Duodenal mucosa (tissue), 2 donors: ENCODE data around the gene PDPN.

Experiments
- H3K27ac ChIP-seq: one replicate; pipeline ENCODE4 v1.7.0; 2013; ENCODE audit warnings: low read depth, low read length
- H3K27me3 ChIP-seq, 2 donors: one replicate each; pipeline ENCODE4 v1.7.0; 2013; ENCODE audit warnings: low read length in 2 of 2, control low read depth in 1 of 2; ENCODE audit not compliant: insufficient read depth in 2 of 2, control insufficient read depth in 1 of 2
- H3K36me3 ChIP-seq, 2 donors: one replicate each; pipeline ENCODE4 v1.7.0; 2013; ENCODE audit warnings: low read length in 2 of 2, control low read depth in 1 of 2; ENCODE audit not compliant: insufficient read depth in 2 of 2, control insufficient read depth in 1 of 2
- H3K4me1 ChIP-seq, 2 donors: one replicate each; pipeline ENCODE4 v1.7.0; 2013; ENCODE audit warnings: low read length in 2 of 2, control low read depth in 1 of 2; ENCODE audit not compliant: insufficient read depth in 2 of 2, control insufficient read depth in 1 of 2
- H3K4me3 ChIP-seq, 2 donors: one replicate each; pipeline ENCODE4 v1.7.0; 2013; ENCODE audit warnings: low read length in 2 of 2, low read depth in 1 of 2
- H3K9ac ChIP-seq, 2 donors: one replicate each; pipeline ENCODE4 v1.7.0; 2013; ENCODE audit warnings: low read length in 2 of 2, low read depth in 1 of 2
- H3K9me3 ChIP-seq, 2 donors: one replicate each; pipeline ENCODE4 v1.7.0; 2013; ENCODE audit warnings: low read length in 2 of 2, control low read depth in 1 of 2; ENCODE audit not compliant: control insufficient read depth in 1 of 2

The PDPN gene

DNA sequence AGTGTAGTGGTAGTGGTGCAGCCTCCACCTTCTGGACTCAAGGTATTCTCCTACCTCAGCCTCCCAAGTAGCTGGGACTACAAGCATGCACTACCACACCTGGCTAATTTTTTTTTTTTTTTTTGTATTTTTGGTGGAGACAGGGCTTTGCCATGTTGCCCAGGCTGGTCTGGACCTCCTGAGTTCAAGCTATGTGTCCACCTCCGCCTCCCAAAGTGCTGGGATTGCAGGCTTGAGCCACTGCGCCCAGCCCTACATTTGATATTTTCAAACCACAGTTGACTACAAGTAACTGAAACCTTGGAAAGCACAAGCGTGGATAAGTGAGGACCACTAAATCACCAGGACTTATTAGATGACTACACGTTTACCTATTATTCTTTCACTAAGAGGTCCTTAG, 10.0 kb upstream of the PDPN start:
- Histone ChIP-seq H3K36me3 (no peaks in the 10 kb centered on the region), H3K9me3 (no peaks in the 10 kb centered on the region), H3K27me3 (peaks cover 0 to 3% of the 10 kb centered on the region in 2 donors), H3K4me3 (no peak overlapping the region), H3K4me1 (no peaks in the 10 kb centered on the region), H3K9ac (no peak overlapping the region), H3K27ac (no peak overlapping the region)

DNA sequence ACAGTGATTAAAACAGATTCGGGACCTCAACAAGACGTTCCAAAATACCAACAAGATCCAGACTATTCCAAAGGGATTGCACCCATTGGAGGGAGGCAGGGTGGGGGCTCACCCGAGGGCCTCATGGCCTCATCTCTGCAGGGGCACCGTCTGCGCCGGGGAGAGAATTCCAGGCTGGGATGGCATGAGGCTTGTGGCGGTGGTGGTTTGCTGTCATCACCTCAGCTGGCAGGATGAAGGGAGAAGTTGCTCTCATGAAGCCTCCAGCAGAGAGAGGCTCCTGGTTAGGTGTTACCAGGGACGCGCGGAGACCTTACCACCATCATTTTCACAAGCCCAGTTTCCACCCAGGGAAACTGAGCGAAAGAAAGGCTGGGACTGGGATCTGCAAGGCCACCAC, 6.7 kb upstream of the PDPN start:
- no peaks in the 10 kb centered on the region for H3K36me3 ChIP-seq
- H3K27me3 ChIP-seq, result peaks cover 0 to 7% of the 10 kb centered on the region in 2 donors
- H3K9me3 ChIP-seq, result no peaks in the 10 kb centered on the region
- no peak overlapping the region for H3K4me3 ChIP-seq
- H3K4me1 ChIP-seq, result no peaks in the 10 kb centered on the region
- no peak overlapping the region for H3K9ac ChIP-seq
- H3K27ac ChIP-seq, result no peak overlapping the region

DNA sequence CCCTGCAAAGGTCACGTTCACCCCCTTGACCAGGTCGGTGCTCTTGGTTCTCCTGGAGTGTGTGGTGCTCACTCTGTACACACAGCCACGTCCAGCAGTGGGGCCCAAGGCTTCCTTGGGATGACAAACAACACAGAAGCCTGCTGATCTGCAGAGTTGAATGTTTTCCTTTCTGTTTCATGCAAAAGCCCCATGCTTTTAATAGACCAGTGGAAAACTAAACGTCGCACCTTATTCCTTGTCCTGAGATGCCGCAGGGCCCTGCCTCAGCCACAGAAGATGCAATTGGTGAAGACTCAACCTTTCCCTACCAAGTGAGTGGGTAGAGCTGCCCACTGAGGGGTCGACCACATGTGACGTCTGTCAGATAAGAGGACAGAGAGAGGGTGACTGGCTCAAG, 5.8 kb upstream of the PDPN start:
- Histone ChIP-seq H3K9me3 (no peaks in the 10 kb centered on the region), H3K4me1 (no peaks in the 10 kb centered on the region), H3K9ac (no peak overlapping the region), H3K36me3 (no peaks in the 10 kb centered on the region), H3K27me3 (peaks cover 4 to 11% of the 10 kb centered on the region in 2 donors), H3K27ac (no peak overlapping the region), H3K4me3 (no peak overlapping the region)

DNA sequence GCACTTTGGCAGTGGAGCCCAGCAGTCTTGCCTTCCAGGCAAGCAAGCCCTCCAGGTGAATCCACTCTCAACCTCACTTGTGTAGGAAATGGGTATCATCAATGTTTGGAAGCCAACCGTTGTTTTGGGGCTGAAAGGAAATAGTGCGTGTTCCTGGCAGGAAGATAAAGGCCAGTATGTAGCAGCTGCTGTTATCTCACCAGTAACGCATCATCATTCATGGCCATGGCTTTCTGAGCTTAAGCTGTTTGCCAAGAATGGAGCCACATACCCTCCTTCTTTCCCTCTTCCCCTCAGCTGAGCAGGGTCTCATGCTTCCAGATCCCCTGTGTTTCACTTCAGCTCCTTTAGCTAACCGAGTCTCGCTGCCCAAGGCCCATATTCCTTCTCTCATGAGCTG, 2.2 kb upstream of the PDPN start:
- Histone ChIP-seq H3K9me3 (no peaks in the 10 kb centered on the region), H3K27ac (no peak overlapping the region), H3K9ac (no peak overlapping the region), H3K27me3 (peaks cover 22 to 38% of the 10 kb centered on the region in 2 donors), H3K4me3 (no peak overlapping the region), H3K4me1 (no peaks in the 10 kb centered on the region), H3K36me3 (no peaks in the 10 kb centered on the region)

DNA sequence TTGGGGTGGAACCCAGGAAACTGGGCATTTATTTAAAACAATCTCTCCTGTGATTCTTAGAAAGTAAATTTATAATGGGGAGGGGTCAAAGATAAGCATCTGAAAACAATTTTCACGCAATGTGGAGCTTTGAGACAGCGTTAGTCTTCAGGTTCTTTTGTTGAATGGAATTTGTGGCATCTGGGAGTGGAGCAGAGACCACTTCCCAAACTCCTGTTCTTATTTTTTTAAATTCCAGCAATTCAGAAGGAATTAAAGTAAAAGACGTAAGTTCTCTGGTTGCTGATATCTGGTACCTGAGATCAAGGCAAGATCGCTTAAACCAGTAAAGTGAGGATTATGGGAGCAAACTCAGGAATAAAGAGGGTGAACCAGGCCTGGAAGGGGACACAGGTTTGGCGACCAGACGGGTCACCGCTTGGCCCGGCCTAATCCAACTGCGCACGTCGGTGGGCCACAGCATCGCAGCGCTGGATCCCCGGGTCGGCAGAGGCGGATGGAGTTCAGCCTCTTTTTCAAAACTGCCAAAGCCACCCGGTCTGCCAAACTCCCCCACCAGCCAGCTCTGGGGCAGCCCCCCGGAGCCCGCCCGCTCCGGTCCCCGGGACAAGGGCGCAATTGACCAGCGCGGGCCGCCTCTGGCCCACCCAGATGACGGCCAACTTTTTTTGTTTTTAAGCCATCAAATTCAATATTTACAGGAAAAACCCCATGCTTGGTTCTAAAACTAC, 754 bp upstream of the PDPN start:
- H3K27me3 ChIP-seq, result peaks cover 22 to 36% of the 10 kb centered on the region in 2 donors
- no peak overlapping the region for H3K9ac ChIP-seq
- no peak overlapping the region for H3K27ac ChIP-seq
- no peaks in the 10 kb centered on the region for H3K4me1 ChIP-seq
- no peak overlapping the region for H3K4me3 ChIP-seq
- H3K9me3 ChIP-seq, result no peaks in the 10 kb centered on the region
- H3K36me3 ChIP-seq, result no peaks in the 10 kb centered on the region

DNA sequence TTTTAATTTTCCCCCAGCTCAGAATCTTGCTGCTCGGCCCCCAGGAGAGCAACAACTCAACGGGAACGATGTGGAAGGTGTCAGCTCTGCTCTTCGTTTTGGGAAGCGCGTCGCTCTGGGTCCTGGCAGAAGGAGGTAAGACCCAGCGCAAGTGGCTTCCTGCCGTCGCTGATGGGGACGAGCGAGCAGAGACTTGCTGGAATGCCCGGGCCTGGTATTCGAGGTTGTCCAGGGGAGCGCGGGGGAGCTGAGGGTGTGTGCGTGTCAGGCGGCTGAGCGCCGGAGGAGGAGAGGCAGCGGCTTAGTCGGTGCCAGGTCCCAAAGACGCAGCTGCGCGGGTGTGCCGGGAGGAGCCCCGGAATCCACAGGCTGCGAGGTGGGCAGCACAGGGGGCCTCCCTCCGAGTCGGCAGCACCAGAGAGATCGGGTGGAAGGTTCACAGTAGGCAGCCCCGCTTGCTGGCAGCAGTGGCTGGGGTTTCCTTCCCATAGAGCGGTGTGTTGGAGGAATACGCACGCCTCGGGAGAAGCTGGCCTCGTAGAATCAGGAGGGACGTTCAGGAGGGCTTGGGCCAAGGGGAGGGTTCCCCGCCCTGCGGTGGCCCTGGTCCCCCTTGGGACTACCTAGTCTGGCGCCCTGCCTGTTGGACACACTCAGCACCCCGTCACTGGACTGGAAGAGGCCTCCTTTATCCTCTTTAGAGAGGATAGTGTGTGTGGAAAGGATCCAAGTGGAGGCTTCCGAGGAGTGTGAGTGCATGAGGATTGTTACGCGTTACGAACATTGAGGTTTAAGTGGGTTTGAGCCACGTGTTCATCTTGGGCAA, 547 bp downstream of the PDPN start:
- H3K4me1 ChIP-seq, result no peaks in the 10 kb centered on the region
- H3K4me3 ChIP-seq, result peak overlapping the region; percentile 31 to 48
- H3K27me3 ChIP-seq, result peaks cover 22 to 34% of the 10 kb centered on the region in 2 donors

DNA sequence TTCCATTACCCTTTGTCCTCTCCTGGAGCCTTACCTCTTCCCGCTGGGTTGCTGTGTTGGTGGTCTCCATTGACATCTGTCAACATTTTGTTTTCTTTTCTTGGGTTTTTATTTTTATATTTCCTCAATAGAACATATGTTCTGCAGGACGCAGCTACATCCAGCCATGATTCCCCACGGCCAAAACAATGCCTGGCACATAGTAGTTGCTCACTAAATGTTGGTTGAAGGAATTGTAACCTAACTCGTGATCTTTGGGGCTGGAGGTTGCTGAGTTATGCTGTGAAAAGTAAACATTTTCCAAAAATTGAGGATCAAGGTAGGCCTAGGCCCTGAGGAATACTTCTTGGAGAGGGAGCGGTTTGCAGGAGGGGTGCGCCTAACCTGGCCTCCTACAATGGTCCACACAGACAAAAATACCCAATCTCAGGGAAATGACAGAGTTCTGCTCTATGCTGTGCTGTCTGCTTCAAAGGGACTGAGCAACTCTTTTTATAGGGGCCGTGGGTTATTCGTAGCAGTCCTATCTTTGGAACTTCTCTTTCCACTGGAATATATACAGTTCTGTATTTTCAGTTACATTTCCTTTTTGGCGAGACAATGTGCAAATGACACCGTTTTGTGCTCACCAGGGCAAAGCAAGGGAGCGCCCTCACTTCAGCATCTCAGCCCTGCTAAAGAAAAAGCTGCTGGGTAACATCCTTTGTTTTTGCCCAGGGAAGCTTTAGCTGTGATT, 1.4 kb downstream of the PDPN start:
- H3K9me3 ChIP-seq, result no peaks in the 10 kb centered on the region
- H3K4me1 ChIP-seq, result no peaks in the 10 kb centered on the region
- H3K27me3 ChIP-seq, result peaks cover 22 to 34% of the 10 kb centered on the region in 2 donors
- no peak overlapping the region for H3K27ac ChIP-seq
- H3K9ac ChIP-seq, result no peak overlapping the region
- H3K36me3 ChIP-seq, result no peaks in the 10 kb centered on the region
- peak overlapping the region in 1 of 2 donors; percentile 1 for H3K4me3 ChIP-seq

More for the DNA sequence above, 547 bp downstream of the PDPN start:
- Histone ChIP-seq H3K27ac (peak overlapping the region; percentile 30), H3K9me3 (no peaks in the 10 kb centered on the region), H3K36me3 (no peaks in the 10 kb centered on the region), H3K9ac (peak overlapping the region in 1 of 2 donors; percentile 39)

DNA sequence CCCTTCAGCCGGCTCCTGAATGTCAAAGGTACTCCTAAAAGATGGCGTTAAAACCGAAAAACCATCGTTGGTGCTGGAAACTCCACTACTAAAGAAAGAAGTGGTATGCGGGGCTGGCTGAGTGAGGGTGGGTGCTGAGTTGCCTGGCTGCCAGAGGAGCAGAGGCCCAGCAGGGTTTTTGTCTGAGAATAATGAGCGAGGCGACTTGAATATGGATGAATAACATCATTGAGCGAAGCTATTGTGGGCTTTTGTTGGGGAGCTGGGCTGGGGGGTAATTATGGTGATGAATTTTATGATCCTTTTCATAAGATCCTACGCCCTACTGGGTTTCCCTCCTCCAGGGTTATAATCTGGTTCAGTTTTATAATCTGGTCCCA, 2.0 kb downstream of the PDPN start:
- Histone ChIP-seq H3K9ac (no peak overlapping the region), H3K27ac (no peak overlapping the region), H3K36me3 (no peaks in the 10 kb centered on the region), H3K27me3 (peaks cover 22 to 34% of the 10 kb centered on the region in 2 donors), H3K4me3 (peak overlapping the region in 1 of 2 donors; percentile 1), H3K4me1 (no peaks in the 10 kb centered on the region), H3K9me3 (no peaks in the 10 kb centered on the region)

DNA sequence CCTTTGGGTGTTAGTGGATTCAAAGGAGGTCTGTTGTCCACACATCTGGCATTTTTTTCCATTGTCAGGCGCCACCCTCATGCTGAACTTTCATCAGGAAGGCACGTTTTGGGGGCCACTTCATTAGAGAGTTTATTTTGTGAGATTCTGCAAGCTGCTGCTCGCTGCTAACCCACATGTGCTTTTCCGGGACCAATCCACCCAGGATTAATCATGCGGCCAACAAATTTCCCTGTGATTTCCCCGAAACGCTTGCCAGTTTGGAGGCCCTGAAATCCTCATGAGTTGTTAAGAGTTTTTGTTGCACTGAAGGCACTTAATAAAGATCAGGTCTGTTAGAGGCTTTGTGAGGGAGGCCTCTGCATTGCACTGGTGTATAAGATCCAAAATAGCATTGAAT, 2.4 kb downstream of the PDPN start:
- no peak overlapping the region for H3K4me3 ChIP-seq
- H3K27ac ChIP-seq, result no peak overlapping the region

More for the DNA sequence above, 2.4 kb downstream of the PDPN start:
- H3K9ac ChIP-seq, result no peak overlapping the region
- no peaks in the 10 kb centered on the region for H3K4me1 ChIP-seq
- H3K36me3 ChIP-seq, result no peaks in the 10 kb centered on the region
- no peaks in the 10 kb centered on the region for H3K9me3 ChIP-seq
- peaks cover 22 to 34% of the 10 kb centered on the region in 2 donors for H3K27me3 ChIP-seq
